ENCODE data around the gene AIMP2.
"Not testable (repeated sequence)": the region's sequence is repeated elsewhere in the genome, so short reads cannot be mapped to it uniquely, and the experiment has no call there.

AIMP2 gene

DNA sequence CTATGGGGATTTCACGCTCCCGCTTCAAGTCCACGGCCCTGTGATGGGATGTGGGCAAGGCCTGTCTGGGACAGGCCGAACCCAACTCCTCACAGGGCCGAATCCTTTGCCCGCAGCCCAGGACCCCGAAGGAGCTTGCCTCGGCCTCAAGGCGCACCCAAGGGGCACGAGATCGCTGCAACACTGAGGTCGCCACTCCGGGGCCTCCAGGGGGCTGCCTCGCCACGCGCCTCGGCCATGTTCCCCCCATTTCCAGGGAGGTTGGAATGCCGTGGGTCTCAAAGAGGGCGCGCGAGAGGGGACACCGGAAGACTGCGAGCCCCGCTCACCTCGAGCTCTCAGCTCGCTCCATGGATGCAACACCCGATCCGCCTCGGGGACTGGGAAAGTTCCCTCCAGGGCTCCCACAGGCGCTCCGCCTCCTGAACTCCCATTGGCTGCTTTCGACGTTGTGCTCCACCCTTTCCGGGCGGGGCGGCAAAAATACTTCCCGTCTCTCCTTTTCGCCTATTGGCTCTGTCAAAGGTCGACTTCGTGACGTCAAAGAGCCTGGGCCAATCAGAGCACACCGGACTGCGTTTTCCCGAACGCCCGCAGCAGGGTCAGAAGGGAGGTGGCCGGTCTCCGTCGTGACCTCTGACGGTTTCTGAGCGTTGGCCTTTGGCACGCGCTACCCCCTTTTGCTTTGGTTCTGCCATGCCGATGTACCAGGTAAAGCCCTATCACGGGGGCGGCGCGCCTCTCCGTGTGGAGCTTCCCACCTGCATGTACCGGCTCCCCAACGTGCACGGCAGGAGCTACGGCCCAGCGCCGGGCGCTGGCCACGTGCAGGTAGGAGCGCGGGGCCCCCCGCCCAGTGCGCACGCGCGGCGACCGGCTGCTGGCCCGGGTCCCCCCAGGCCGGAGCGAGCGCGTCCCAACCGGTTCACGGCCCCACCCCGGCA is at the start of gene AIMP2, which contains the start of gene PMS2:
AIMP2 (plus strand) TSS at position 605 of the 944 bp plus-strand sequence; CDS start at position 697, 92 bp downstream.
PMS2 (minus strand) TSS at position 382 of the 944 bp plus-strand sequence; CDS start at position 352, 30 bp downstream.
- peak; percentile 100 for DNase-seq (ENCODE audit: low read depth)
- H3K4me3 ChIP-seq (ENCODE audit: low read depth, low read length) = peak within 1 kb of the TSS; percentile 90
- TF ChIP-seq, protein P1, sequence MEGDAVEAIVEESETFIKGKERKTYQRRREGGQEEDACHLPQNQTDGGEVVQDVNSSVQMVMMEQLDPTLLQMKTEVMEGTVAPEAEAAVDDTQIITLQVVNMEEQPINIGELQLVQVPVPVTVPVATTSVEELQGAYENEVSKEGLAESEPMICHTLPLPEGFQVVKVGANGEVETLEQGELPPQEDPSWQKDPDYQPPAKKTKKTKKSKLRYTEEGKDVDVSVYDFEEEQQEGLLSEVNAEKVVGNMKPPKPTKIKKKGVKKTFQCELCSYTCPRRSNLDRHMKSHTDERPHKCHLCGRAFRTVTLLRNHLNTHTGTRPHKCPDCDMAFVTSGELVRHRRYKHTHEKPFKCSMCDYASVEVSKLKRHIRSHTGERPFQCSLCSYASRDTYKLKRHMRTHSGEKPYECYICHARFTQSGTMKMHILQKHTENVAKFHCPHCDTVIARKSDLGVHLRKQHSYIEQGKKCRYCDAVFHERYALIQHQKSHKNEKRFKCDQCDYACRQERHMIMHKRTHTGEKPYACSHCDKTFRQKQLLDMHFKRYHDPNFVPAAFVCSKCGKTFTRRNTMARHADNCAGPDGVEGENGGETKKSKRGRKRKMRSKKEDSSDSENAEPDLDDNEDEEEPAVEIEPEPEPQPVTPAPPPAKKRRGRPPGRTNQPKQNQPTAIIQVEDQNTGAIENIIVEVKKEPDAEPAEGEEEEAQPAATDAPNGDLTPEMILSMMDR (IDR thresholded peaks at IDR 0.05; ENCODE audit: low read depth, low read length) = no peak
- TF ChIP-seq MYC (IDR thresholded peaks at IDR 0.05; ENCODE audit: low read depth, low read length) (peak; percentile 100), POLR2A (IDR thresholded peaks at IDR 0.05; ENCODE audit: extremely low read depth, insufficient read length) (peak; percentile 97)
- TF ChIP-seq, protein P2, sequence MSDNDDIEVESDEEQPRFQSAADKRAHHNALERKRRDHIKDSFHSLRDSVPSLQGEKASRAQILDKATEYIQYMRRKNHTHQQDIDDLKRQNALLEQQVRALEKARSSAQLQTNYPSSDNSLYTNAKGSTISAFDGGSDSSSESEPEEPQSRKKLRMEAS (IDR thresholded peaks at IDR 0.05; ENCODE audit: low read depth, low read length) = peak; percentile 98

DNA sequence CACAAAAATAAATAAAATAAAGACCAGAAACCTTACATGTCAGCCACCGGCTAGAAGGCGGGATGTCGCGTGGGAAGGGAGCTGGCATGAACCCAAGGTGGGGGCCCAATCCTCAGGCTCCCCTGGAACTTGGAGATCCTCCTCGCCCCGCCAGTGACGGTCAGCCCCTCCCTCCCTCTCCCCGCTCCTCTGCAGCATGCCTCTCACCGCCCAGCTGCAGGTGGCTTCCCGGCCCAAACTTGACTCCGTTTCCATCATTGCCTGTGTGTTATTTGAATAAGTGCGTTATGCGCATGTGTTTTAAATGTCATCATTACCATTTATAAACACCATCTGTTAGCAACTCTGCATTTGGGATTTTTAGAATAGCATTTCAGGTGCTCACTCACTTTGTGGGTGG is 45.9 kb upstream of the AIMP2 start:
- not testable (repeated sequence) for DNase-seq (ENCODE audit: low read depth); H3K4me3 ChIP-seq (ENCODE audit: low read depth, low read length)

DNA sequence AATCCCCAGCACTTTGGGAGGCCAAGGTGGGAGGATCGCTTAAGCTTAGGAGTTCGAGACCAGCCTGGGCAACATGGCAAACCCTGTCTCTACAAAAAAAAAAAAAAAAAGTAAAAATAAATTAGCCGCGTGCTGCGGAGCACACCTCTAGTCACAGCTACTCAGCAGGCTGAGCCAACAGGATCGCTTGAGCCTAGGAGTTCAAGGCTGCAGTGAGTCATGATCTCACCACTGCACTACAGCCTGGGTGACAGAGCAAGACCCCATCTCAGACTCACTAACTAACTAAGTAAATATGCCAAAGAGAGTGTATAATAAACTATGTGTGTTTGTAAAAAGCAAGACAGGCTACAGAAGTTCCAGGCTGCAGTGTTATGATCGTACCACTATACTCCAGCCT is 45.3 kb upstream of the AIMP2 start:
- DNase-seq (ENCODE audit: low read depth); H3K4me3 ChIP-seq (ENCODE audit: low read depth, low read length): not testable (repeated sequence)

DNA sequence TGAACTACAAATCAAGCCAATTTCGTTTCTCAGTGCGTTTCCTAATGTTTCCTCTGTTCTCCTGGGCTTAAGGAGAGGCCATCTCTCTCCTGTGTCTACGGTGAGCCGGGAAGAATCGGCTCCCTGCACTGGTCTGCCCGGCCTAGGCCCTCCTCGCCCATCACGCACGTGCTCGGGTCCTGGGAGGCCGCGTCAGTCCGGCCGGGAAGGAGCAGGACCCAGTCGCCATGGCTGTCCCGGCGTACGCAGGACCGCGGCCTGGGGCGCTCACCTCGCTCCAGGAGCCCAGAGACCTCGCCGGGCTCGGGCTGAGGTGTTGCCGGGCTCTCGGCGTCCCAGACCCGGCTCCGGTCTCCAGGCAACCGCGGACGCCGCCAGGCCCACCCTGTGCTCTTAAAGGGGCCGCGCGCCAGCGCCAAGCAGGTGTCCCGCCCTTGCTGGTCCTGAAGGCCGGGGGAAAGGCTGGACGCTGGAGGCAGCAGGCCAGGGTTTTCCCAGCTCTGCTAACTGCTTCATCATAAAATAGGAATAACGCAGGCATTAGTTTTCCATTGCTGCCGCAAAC is 38.6 kb upstream of the AIMP2 start, which contains the start of gene RSPH10B:
RSPH10B (minus strand) TSS at position 343 of the 565 bp plus-strand sequence. CDS start 3,573 bp downstream, outside the sequence.
- H3K4me3 ChIP-seq (ENCODE audit: low read depth, low read length) = not testable (repeated sequence)

DNA sequence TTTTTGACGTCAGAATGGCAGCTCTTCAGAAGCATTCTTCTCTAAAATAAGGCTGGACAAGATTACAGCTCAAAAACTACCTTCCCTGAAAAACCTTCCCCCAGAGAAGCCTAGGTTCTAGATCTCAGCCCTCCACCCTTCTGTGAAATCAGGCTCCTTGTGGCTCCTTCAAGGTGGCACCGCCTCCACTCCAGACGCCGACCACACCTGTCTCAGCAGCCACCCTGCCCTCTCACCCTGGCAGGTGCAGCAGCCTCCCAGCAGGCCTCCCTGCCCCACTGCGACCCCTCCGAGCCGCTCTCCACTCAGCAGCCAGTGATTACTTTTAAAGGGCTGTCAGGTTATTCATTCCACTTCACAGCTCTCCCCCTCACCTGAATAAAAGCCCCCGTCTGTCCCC is 35.5 kb upstream of the AIMP2 start:
- not testable (repeated sequence) for DNase-seq (ENCODE audit: low read depth); H3K4me3 ChIP-seq (ENCODE audit: low read depth, low read length)

More for the DNA sequence above, 38.6 kb upstream of the AIMP2 start, which contains the start of gene RSPH10B:
- not testable (repeated sequence) for DNase-seq (ENCODE audit: low read depth)

DNA sequence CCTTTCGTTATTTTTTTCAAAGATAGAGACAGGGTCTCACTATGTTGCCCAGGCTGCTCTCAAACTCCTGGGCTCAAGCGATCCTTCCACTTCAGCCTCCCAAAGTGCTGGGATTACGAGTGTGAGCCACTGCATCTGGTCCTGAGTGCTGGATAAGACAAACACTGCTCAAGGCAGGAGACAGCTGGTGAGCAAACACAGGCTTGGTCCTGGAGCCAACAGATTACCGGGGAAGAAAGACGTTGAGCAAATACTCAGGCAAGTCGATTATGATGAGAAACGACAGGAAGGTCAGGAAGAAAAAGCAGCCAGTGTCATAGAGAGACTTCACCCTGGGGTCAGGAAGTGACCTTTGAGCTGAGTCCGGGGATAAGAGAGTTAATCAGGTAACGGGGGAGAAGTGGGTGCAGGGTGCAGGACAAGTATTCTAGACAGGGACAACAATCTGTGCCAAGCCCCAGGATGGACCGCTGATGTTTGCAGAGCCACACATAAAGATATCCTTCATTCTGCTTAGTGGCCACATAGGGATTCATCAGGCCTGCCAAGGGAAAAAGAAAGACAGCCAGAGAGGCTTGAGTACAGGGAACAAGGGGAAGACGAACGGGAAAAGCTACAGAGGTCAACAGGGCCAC is 29.3 kb upstream of the AIMP2 start:
- H3K4me3 ChIP-seq (ENCODE audit: low read depth, low read length); DNase-seq (ENCODE audit: low read depth): not testable (repeated sequence)

DNA sequence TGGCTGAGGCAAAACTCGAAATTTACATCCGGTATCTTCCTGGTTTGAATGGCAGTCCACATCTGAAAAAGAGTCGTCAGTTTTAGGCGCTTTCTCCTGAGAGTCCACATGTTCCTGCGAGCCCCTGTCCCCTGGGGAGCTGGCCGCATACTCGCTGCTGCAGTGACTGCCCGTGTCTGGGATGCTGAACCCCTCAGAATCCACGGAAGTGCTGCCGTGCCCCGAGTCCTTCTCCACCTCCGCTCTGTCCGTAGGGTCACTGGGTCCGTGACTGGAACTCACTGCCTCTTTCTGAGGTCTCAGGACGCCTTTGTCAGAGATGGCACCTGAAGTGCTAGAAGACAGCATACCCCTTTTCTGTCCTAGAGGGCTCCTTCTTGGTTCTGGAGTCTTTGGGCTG is 22.0 kb upstream of the AIMP2 start:
- not testable (repeated sequence) for H3K4me3 ChIP-seq (ENCODE audit: low read depth, low read length); DNase-seq (ENCODE audit: low read depth)

DNA sequence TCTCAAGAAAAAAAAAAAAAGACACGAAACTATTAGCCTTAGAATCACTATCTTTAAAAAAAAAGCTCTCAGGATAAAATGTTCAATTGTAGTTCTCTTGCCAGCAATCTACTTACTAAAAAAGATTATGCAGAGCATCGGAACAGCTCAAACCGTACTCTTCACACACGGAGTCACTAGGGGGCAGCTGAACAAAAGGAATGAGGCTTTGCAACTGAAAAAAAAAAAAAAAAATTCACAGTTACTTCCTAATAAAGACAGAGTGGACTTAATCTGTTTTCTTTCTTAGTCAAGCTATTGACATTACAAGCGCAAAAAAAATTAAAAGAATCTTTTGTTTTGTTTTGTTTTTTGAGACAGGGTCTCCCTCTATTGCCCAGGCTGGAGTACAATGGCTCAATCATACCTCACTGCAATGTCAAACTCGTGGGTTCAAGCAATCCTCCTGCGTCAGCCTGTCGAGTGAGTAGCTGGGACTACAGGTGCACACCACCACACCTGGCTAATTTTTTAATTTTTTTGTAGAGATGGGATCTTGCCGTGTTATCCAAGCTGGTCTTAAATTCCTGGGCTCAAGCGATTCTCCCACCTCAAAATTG is 11.8 kb upstream of the AIMP2 start:
- TF ChIP-seq, protein P1 (IDR thresholded peaks at IDR 0.05; ENCODE audit: low read depth, low read length) = peak; percentile 70
- TF ChIP-seq MYC (IDR thresholded peaks at IDR 0.05; ENCODE audit: low read depth, low read length) = no peak
- peak; percentile 73 for DNase-seq (ENCODE audit: low read depth)
- H3K4me3 ChIP-seq (ENCODE audit: low read depth, low read length) = no peak overlapping the region

DNA sequence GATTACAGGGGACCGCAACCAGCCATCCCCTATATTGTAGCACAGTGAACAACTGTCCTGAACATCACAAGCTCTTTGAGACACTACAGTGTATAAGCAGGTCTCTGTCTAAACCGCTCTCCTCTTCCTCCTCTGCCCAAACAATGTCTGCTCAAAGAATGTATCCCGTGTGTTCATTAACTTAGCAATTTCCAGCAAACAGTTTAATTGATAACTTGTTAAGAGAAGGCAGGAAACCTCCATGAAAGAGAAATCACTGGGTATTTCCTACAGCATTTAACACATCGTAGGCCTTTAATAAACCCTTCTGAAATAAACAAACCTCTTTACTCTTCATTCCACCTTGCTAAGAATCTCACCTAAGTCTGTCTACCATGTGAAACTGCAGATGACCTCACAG is 1.7 kb upstream of the AIMP2 start:
- no peak for DNase-seq (ENCODE audit: low read depth)
- TF ChIP-seq POLR2A (IDR thresholded peaks at IDR 0.05; ENCODE audit: extremely low read depth, insufficient read length) = no peak
- TF ChIP-seq, protein P2 (IDR thresholded peaks at IDR 0.05; ENCODE audit: low read depth, low read length) = no peak
- TF ChIP-seq, protein P1 (IDR thresholded peaks at IDR 0.05; ENCODE audit: low read depth, low read length) = no peak
- no peak for TF ChIP-seq MYC (IDR thresholded peaks at IDR 0.05; ENCODE audit: low read depth, low read length)
- peak overlapping the region; percentile 90 for H3K4me3 ChIP-seq (ENCODE audit: low read depth, low read length)

DNA sequence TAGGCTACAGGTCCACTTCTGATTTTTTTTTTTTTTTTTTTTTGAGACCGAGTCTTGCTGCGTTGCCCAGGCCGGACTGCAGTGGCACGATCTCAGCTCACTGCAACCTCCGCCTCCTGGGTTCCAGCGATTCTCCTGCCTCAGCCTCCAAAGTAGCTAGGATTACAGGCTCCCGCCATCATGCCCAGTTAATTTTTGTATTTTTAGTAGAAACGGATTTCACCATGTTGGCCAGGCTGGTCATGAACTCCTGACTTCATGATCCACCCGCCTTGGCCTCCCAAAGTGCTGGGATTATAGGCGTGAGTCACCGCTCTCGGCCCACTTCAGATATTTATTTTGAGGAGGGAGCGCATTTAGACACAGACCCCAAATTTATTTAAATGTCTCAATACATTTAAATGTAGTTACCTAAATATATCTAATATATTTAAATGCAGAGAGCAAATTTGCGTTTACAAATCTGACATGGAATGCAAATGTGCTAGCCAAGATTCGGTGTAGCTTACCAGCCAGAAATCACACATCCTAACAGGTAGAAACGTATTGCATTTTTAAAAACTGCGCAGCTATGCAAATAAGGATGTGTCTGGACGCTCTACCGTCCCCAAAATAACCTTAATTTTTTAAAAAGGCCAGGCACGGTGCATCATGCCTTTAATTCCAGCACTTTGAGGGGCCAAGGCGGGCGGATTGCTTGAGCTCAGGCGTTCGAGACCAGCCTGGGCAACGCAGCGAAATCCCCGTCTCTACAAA is 1.1 kb upstream of the AIMP2 start:
- DNase-seq (ENCODE audit: low read depth) = not testable (repeated sequence)
- peak overlapping the region; percentile 90 for H3K4me3 ChIP-seq (ENCODE audit: low read depth, low read length)

DNA sequence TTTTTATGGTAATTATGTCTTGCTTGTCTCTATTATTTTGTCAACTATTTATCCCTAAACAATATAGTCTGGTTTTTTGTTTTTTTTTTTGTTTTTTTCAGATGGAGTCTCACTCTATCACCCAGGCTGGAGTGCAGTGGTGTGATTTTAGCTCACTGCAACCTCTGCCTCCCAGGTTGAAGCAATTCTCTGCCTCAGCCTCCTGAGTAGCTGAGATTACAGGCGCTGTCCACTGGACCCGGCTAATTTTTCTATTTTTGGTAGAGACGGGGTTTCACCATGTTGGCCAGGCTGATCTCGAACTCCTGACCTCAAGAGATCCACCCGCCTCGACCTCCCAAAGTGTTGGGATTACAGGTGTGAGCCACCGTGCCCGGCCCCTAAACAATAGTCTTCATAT is 1.3 kb downstream of the AIMP2 start:
- H3K4me3 ChIP-seq (ENCODE audit: low read depth, low read length) = peak overlapping the region; percentile 90
- not testable (repeated sequence) for DNase-seq (ENCODE audit: low read depth)
